Gastrocnemius medialis (tissue), 4 donors: Measurements from ENCODE around the gene LELP1. TPM values are rescaled to one million over a fixed set of nuclear protein-coding genes. Genes with fewer than 3 reads are reported as not detected.

Source experiments
- ATAC-seq, 2 donors: fragments of 150-250 bp; one replicate each; pipeline ENCODE4 v1.9.1; 2016
- DNase-seq, 2 donors: peaks; one replicate each; pipeline ENCODE4 v3.0.0-alpha.2; 2019
- H3K27ac ChIP-seq, 4 donors: fragments of 200-600 bp; sonication (generic); 1 replicate in 1 of 4; 2 replicates in 3 of 4; pipeline ENCODE4 v1.5.1; 2016 to 2018; ENCODE audit warnings: mild to moderate bottlenecking in 2 of 4, moderate library complexity in 1 of 4
- H3K27me3 ChIP-seq, 3 donors: fragments of 200-600 bp; sonication (generic) in 2 of 3; 1 replicate in 1 of 3; 2 replicates in 2 of 3; pipeline versions ENCODE4 v1.5.1 to v1.6.0; 2016 to 2019; ENCODE audit warnings: mild to moderate bottlenecking in 1 of 3, moderate library complexity in 1 of 3
- H3K36me3 ChIP-seq, 2 donors: fragments of 200-600 bp; sonication (generic) in 1 of 2; one replicate each; pipeline ENCODE4 v1.5.1; 2017 to 2018
- H3K4me1 ChIP-seq, 2 donors: fragments of 200-600 bp; sonication (generic) in 1 of 2; one replicate each; pipeline ENCODE4 v1.5.1; 2016 to 2017; ENCODE audit warnings: mild to moderate bottlenecking in 2 of 2
- H3K4me3 ChIP-seq, 4 donors: fragments of 200-600 bp; sonication (generic) in 3 of 4; 1 replicate in 1 of 4; 2 replicates in 3 of 4; pipeline ENCODE4 v1.5.1; 2016 to 2019; ENCODE audit warnings: mild to moderate bottlenecking in 2 of 4
- H3K9me3 ChIP-seq, 3 donors: fragments of 200-600 bp; sonication (generic) in 2 of 3; 1 replicate in 1 of 3; 2 replicates in 2 of 3; pipeline ENCODE4 v1.5.1; 2016 to 2019
- POLR2A ChIP-seq, 2 donors: fragments of 450-650 bp; IDR thresholded peaks; one replicate each; pipeline ENCODE4 v1.6.1; 2017; ENCODE audit warnings: antibody characterized with exemption in 2 of 2, mild to moderate bottlenecking in 2 of 2, moderate library complexity in 2 of 2
- in situ Hi-C, 4 donors: fragments of 200-750 bp; cut with MboI; loops; one replicate each; pipeline versions ENCODE4 v1.15.0 to v1.8.0; 2017; ENCODE audit warnings: low sequenced_read_pairs in 4 of 4
- intact Hi-C: fragments of 100-400 bp; cut with DNase I; formaldehyde crosslinking; loops from one replicate; pipeline ENCODE4 v1.15.1; 2023; ENCODE audit warnings: low total_unique reads
- total RNA-seq, 4 donors: library from RNA; depleted of rRNA; stranded (reverse); fragments of >200 nt; gene quantifications; one replicate each; pipeline versions ENCODE4 v1.1.0 to v1.2.3, GENCODE V29; 2016
- TF ChIP-seq, protein P1 (sequence below), 5 experiments: fragments of 450-650 bp in 3 of 5; fragments of 200-600 bp in 2 of 5; sonication (generic) in 2 of 5; IDR thresholded peaks in 4 of 5; conservative IDR thresholded peaks in 1 of 5; 1 replicate in 4 of 5; 2 replicates in 1 of 5; pipeline ENCODE4 v1.5.1; 2016 to 2019; ENCODE audit warnings: antibody characterized with exemption in 5 of 5, mild to moderate bottlenecking in 3 of 5, moderate library complexity in 3 of 5

LELP1 gene
- total RNA-seq, 4 donors from 2014 or later, result not detected

DNA sequence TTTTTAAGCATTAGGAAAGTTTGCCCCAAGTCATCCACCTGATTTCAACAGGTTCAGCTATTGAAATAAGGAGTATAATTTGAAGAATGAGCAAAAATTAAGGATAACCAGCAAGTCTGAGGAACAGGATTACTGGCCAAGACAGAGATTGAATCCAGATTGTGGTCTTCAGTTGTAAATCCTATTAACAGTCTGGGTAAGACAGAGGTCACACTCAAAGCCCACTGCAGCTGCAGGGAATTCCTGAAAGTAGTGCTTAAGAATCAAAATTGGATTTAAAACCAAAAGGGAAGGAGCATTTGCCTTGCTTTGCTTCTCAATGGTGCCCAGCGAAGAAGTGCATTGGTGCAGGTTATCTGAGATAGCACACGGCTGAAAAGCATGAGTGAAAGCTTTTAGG, 49.8 kb downstream of the LELP1 start:
- in situ Hi-C loops, result no loop called here
- peaks cover 0 to 3% (median 0%) of the 10 kb centered on the region in 3 donors for H3K27me3 ChIP-seq
- TF ChIP-seq, protein P1, sequence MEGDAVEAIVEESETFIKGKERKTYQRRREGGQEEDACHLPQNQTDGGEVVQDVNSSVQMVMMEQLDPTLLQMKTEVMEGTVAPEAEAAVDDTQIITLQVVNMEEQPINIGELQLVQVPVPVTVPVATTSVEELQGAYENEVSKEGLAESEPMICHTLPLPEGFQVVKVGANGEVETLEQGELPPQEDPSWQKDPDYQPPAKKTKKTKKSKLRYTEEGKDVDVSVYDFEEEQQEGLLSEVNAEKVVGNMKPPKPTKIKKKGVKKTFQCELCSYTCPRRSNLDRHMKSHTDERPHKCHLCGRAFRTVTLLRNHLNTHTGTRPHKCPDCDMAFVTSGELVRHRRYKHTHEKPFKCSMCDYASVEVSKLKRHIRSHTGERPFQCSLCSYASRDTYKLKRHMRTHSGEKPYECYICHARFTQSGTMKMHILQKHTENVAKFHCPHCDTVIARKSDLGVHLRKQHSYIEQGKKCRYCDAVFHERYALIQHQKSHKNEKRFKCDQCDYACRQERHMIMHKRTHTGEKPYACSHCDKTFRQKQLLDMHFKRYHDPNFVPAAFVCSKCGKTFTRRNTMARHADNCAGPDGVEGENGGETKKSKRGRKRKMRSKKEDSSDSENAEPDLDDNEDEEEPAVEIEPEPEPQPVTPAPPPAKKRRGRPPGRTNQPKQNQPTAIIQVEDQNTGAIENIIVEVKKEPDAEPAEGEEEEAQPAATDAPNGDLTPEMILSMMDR (IDR thresholded peaks at IDR 0.05 in 4 of 5, conservative IDR thresholded peaks at IDR 0.05 in 1 of 5), result no peak
- no peak for TF ChIP-seq POLR2A (IDR thresholded peaks at IDR 0.05)

DNA sequence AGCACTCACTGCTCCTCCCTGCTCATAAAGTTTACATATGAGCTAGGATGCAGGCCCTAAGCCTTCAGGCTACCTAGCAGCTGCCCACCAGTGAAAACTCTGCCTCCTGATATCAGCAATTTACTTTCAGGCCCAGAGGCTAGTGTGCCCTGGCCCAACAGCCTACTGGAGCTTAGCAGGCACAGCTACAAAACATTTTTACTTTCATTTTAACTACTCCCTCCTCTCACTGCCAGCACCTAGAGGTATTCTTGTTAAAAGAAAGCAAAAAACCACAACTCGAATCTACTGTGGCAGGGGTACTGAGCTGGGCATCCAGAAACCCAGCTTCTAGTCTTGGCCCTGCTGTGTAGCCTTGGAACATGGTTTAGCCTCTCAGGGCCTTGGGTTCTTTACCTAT, 50.5 kb downstream of the LELP1 start:
- in situ Hi-C loops (no loop called here), intact Hi-C loops (no loop called here)
- Histone ChIP-seq H3K36me3 (no peaks in the 10 kb centered on the region), H3K9me3 (no peaks in the 10 kb centered on the region), H3K27ac (no peak overlapping the region), H3K27me3 (peaks cover 0 to 3% (median 0%) of the 10 kb centered on the region in 3 donors), H3K4me1 (no peaks in the 10 kb centered on the region), H3K4me3 (no peak overlapping the region)
- TF ChIP-seq POLR2A (IDR thresholded peaks at IDR 0.05), result no peak
- TF ChIP-seq, protein P1 (IDR thresholded peaks at IDR 0.05 in 4 of 5, conservative IDR thresholded peaks at IDR 0.05 in 1 of 5), result no peak
- DNase-seq (no peak), ATAC-seq (no peak)

More for the DNA sequence above, 49.8 kb downstream of the LELP1 start:
- Histone ChIP-seq H3K36me3 (no peaks in the 10 kb centered on the region), H3K4me1 (no peaks in the 10 kb centered on the region), H3K27ac (no peak overlapping the region), H3K9me3 (no peaks in the 10 kb centered on the region), H3K4me3 (no peak overlapping the region)
- no peak for DNase-seq
- no peak for ATAC-seq
- intact Hi-C loops, result no loop called here

Other genes starting within 250 kb of the LELP1 start
- not detected for gene SPRR4, start 232.8 kb upstream of the LELP1 start, total RNA-seq
- not detected for gene SPRR1A, start 219.3 kb upstream of the LELP1 start, total RNA-seq
- gene SPRR3, start 201.7 kb upstream of the LELP1 start, total RNA-seq, result not detected
- not detected for gene SPRR1B, start 172.2 kb upstream of the LELP1 start, total RNA-seq
- gene SPRR2D, start 162.3 kb upstream of the LELP1 start, total RNA-seq, result not detected
- gene SPRR2A, start 145.9 kb upstream of the LELP1 start, total RNA-seq, result not detected
- gene SPRR2B, start 131.8 kb upstream of the LELP1 start, total RNA-seq, result not detected
- not detected for gene SPRR2E, start 108.9 kb upstream of the LELP1 start, total RNA-seq
- gene SPRR2F, start 89.9 kb upstream of the LELP1 start, total RNA-seq, result not detected
- not detected for gene SPRR2G, start 52.5 kb upstream of the LELP1 start, total RNA-seq
- not detected for gene PRR9, start 14.2 kb downstream of the LELP1 start, total RNA-seq
- not detected for gene LORICRIN, start 56.3 kb downstream of the LELP1 start, total RNA-seq
- gene PGLYRP3, start 109.5 kb downstream of the LELP1 start, total RNA-seq, result not detected
- gene PGLYRP4, start 145.4 kb downstream of the LELP1 start, total RNA-seq, result not detected
- gene S100A9, start 154.4 kb downstream of the LELP1 start, total RNA-seq, result 100 to 1,000 TPM in 2 of 4 donors, 10 to 100 TPM in 2; 57.4 to 205 (median 87.1) TPM
- 1 to 10 TPM in 2 of 4 donors, not detected in 2; 2.2 to 2.9 TPM for gene S100A12, start 172.2 kb downstream of the LELP1 start, total RNA-seq
- gene S100A8, start 187.6 kb downstream of the LELP1 start, total RNA-seq, result 10 to 100 TPM in 2 of 4 donors, 1 to 10 TPM in 2; 4.2 to 41.6 (median 12.5) TPM
- gene S100A7A, start 213.1 kb downstream of the LELP1 start, total RNA-seq, result not detected